Fibroblast of the conjunctiva (primary cell): ENCODE data around the gene TMIGD2.
A peak's percentile ranks its signal among the peaks of the same experiment; 100 is the strongest.
"Not testable (repeated sequence)": the region's sequence is repeated elsewhere in the genome, so short reads cannot be mapped to it uniquely, and the experiment has no call there.

Experiments used
- DNase-seq: peaks from one replicate; pipeline ENCODE4 v3.0.0-alpha.2; 2010; ENCODE audit warnings: low read depth

TMIGD2 gene

DNA sequence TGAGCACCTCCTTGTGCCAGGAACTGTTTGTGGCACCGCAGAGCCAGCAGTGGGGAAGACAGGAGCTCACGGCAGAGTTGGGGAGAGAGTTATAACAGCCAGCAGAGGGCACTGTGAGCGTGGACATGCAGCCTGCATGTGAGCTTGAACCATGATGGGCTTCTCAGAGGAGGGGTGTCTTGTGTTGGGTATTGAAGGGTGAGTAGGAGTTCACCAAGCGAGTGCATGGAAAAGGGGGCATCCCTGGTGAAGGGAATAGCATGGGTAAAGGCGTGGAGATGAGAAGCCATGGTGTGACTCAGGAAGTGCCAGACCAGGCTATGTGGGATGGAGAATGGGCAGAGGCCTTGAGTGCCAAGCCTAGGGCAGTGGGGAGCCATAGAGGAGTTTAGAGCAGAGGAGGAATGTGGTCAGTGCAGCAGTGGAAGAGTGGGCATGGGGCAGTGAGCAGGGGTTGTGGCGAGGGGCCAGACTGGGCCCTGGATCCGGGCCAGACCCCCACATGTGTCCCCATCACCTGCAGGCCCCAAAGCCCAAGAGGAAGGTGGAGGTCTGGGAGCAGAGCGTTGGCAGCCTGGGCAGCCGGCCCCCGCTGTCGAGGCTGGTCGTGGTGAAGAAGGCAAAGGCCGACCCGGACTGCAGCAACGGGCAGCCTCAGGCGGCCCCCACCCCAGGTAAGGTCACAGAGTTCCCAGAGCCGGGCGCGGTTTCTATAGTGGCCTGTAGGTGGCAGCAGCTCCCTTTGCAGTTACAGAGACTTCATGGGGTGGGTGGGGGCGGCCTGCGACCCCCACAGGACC is 34.9 kb downstream of the TMIGD2 start:
- peak; percentile 21 for DNase-seq

DNA sequence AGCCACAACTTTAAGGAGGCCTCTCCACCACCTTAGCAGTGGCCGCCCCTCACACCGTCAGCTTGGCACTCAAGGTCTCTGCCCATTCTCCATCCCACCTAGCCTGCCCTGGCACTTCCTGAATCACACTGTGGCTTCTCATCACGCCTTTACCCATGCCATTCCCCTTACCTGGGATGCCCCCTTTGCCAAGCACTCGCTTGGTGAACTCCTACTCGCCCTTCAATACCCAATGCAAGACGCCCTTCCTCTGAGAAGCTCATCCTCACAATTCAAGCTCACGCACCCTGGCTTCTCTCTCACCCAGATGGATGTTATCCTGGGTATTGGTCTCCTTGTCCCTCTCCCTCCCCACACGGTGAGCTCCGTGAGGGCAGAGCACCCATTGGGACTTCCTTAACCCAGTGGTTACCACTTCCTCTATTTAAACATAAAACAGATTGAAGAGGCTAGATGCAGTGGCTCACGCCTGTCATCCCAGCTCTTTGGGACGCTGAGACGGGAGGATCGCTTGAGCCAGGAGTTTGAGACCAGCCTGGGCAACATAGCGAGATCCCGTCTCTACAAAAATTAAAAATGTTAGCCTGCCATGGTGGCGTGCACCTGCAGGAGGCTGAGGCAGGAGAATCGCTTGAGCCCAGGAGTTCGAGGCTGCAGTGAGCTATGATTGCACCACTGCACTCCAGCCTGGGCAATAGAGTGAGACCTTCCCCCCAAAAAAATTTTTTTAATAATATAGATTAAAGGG is 35.8 kb downstream of the TMIGD2 start:
- DNase-seq, result no peak

DNA sequence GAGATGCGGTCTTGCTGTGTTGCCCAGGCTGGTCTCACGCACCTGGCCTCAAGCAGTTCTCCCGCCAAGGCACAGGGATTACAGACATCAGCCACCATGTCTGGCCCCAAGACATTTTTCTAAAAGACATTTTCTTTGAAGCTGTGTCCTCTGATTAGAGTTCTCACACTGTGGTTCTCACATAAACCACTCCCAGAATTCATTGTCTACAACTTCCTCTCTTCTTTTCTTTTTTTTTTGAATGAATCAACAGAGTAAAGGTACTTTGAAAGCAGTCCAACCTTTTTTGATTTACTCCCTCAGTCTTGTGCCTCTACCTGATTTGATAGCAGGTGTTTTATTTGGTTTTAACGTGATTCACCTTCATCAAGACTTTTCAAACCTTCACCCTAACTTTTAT is 37.4 kb downstream of the TMIGD2 start:
- no peak for DNase-seq

DNA sequence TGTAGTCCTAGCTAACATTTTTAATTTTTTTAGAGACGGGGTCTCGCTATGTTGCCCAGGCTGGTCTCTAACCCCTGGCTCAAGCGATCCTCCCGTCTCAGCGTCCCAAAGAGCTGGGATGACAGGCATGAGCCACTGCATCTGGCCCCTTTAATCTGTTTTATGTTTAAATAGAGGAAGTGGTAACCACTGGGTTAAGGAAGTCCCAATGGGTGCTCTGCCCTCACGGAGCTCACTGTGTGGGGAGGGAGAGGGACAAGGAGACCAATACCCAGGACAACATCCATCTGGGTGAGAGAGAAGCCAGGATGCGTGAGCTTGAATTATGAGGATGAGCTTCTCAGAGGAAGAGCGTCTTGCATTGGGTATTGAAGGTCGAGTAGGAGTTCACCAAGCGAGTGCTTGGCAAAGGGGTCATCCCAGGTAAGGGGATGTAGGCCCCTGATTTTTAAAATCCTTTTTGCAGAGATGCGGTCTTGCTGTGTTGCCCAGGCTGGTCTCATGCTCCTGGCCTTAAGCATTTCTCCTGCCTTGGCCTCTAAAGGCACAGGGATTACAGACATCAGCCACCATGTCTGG is 41.5 kb downstream of the TMIGD2 start:
- no peak for DNase-seq

DNA sequence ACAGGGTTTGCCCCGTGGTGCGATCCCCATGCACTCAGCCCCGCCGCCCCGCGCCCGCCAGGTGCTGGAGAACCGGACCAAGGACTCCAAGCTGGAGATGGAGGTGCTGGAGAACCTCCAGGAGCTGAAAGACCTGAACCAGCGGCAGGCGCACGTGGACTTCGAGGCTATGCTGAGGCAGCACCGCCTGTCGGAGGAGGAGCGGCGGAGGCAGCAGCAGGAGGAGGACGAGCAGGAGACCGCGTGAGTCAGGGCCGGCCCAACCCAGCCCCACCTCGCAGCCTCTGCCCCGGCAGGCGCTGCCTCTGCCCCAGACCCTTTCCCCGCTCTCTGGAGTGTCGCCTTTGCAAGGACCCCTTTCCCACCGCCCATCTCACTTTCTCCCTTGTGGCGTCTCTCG is 44.0 kb downstream of the TMIGD2 start:
- no peak for DNase-seq

DNA sequence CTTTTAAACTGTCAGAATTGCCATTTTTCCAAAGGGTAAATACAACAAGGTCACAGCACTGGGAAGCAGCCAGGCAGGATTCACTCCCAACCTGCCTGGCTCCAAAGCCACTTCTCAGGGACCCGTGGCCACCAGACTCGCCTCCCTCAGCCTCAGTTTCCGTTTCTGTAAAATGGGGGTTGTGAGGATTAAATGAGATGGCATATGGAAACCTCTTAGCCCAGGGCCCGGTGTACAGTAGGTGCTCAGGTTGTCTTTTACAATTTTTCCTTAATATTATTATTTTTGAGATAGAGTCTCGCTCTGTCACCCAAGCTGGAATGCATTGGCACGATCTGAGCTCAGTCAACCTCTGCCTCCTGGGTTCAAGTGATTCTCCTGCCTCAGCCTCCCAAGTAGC is 45.2 kb downstream of the TMIGD2 start:
- DNase-seq, result no peak

DNA sequence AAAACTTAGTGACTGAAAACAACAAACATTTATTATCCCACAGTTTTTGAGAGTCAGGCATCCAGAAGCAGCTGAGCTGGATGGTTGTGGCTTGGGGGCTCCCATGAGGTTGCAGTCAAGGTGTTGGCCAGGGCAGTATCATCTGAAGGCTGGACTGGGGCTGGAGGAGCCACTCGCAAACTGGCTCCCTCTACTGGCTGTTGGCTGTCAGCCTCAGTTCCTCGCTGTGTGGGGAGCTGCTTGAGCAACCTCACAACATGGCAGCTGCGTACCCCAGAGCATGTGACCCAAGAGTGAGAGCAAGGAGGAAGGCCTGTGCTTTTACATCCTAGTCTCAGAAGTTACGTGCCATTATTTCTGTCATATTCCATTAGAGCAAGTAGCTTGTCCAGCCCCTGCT is 45.6 kb downstream of the TMIGD2 start:
- no peak for DNase-seq

DNA sequence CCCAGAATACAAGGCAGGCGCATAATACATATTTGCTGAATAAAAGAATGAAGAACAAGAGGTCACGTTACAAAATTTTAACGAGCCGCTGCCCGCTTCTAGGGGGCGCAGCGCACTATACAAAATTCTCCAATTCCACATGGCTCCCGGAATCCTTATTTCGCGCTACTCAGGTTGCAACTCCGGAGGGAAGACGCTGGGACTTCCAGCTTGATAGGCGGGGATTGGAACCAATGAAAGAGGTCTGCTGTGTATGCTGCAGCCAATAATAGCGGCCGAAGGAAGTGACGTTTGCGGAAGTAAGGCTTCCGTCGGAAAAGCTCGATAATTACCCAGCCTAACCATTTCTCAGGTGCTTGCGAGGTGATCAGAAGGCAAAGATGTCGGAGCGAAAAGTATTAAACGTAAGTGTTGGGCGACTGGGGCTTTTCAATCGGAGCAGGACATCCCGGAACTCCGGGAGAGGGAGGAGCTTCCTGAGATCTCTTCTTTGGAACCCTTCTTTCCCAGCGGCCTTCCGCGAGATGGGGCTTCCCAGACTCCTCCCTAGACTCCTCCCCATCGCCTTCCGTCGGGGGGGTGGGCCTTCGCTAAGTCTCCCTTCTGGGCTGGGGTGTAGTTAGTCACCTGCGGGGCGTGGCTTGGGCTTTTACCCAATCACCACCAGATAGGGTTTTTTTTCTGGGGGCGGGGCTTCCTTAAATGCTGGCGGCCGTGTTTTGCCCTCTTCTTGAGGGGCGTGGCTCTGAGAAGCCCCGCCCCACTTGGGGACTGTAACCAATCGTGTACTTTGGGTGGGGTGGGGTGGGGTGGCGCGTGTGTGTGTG is 55.2 kb downstream of the TMIGD2 start, which contains the start of gene YJU2:
Gene YJU2 (plus strand): TSS at position 314 of the 827 bp plus-strand sequence. CDS start 67 bp downstream, at position 381.
- peak; percentile 99 for DNase-seq

DNA sequence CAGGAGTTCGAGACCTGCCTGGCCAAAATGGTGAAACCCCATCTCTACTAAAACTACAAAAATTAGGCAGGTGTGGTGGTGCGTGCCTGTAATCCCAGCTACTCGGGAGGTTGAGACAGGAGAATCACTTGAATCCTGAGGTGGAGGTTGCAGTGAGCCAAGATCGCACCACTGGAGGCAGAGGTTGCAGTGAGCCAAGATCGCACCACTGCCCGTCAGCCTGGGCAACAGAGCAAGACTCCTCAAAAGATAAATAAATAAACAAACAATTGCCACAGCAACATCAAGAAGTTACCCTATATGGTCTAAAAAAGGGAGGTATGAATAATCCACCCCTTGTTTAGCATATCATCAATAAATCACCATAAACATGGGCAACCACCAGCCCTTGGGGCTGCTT is 56.3 kb downstream of the TMIGD2 start:
- DNase-seq, result not testable (repeated sequence)
